Ascending aorta (tissue), 2 donors: ENCODE data around the gene MAGI1. TPM values are rescaled to one million over a fixed set of nuclear protein-coding genes. Genes with fewer than 3 reads are reported as not detected.

Experiments
- DNase-seq, 2 donors: peaks; one replicate each; pipeline ENCODE4 v3.0.0-alpha.2; 2019; ENCODE audit warnings: low spot score in 2 of 2
- H3K27ac ChIP-seq, 2 donors: fragments of 200-600 bp; sonication (generic); one replicate each; pipeline ENCODE4 v1.5.1; 2016 to 2017; ENCODE audit warnings: mild to moderate bottlenecking in 1 of 2
- H3K27me3 ChIP-seq: fragments of 200-600 bp; sonication (generic); one replicate; pipeline ENCODE4 v1.5.1; 2017
- H3K36me3 ChIP-seq, 2 donors: fragments of 200-600 bp; sonication (generic); one replicate each; pipeline ENCODE4 v1.5.1; 2016
- H3K4me1 ChIP-seq, 2 donors: fragments of 200-600 bp; sonication (generic); one replicate each; pipeline ENCODE4 v1.5.1; 2016 to 2017; ENCODE audit warnings: mild to moderate bottlenecking in 1 of 2
- H3K4me3 ChIP-seq, 2 donors: fragments of 200-600 bp; sonication (generic); one replicate each; pipeline ENCODE4 v1.5.1; 2016 to 2017; ENCODE audit warnings: mild to moderate bottlenecking in 1 of 2
- H3K9me3 ChIP-seq, 2 donors: fragments of 200-600 bp; sonication (generic); one replicate each; pipeline ENCODE4 v1.5.1; 2016
- CTCF ChIP-seq, 3 experiments: fragments of 200-600 bp in 2 of 3; fragments of 450-650 bp in 1 of 3; sonication (generic) in 2 of 3; IDR thresholded peaks; one replicate each; pipeline ENCODE4 v1.5.1; 2016 to 2019; ENCODE audit warnings: antibody characterized with exemption in 3 of 3, mild to moderate bottlenecking in 1 of 3, moderate library complexity in 1 of 3
- intact Hi-C: fragments of 100-400 bp; cut with DNase I; formaldehyde crosslinking; loops from one replicate; pipeline ENCODE4 v1.15.1; 2023
- total RNA-seq: library from RNA; depleted of rRNA; stranded (reverse); fragments of >200 nt; gene quantifications from one replicate; pipeline ENCODE4 v1.1.0, GENCODE V29; 2016

MAGI1 gene
- total RNA-seq, 1 donor from 2014 or later, result 28.4 TPM

DNA sequence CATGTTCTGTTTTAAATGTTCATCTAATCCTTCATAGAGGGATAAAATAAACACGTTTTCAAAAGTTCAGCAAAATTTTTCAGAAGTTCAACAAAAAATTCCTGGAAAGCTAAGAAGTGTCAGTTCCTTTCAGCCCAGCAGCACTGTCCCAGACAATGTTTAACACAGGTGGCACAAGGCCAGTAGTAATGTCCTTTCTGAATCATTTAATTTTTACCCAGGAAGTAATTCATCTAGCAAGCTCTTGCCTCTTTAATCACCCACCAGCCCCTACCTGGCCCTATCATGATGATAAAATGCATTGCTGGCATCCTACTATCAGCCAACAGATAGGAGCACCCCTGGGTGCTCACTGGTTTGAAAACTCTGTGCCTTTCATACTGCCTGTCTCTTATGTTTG, 723.8 kb downstream of the MAGI1 start:
- Histone ChIP-seq H3K27ac (no peak overlapping the region), H3K4me1 (no peaks in the 10 kb centered on the region), H3K9me3 (no peaks in the 10 kb centered on the region), H3K4me3 (no peak overlapping the region), H3K36me3 (no peaks in the 10 kb centered on the region), H3K27me3 (no peaks in the 10 kb centered on the region)
- no peak for DNase-seq
- intact Hi-C loops, result no loop called here
- TF ChIP-seq CTCF (IDR thresholded peaks at IDR 0.05), result no peak

DNA sequence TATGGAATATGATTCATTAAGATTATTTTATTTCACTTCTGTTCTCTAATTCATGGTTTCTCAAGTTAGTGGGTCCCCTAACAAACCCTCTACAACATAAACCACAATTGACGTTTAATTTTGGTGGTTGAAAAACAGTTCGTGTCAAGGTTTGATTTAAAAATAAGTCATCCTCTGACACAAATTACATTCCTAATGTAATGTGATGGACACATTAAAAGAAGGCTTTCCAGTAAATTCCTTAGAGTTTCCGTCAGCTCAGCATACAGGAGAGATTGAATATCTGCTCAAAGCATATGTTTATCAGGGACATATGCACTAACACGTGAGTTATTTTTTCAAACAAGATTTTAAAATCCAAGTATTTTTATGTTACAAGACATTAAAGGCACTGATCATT, 724.4 kb downstream of the MAGI1 start:
- Histone ChIP-seq H3K27me3 (no peaks in the 10 kb centered on the region), H3K27ac (no peak overlapping the region), H3K4me1 (no peaks in the 10 kb centered on the region), H3K36me3 (no peaks in the 10 kb centered on the region), H3K9me3 (no peaks in the 10 kb centered on the region), H3K4me3 (no peak overlapping the region)
- intact Hi-C loops, result no loop called here
- DNase-seq, result no peak
- TF ChIP-seq CTCF (IDR thresholded peaks at IDR 0.05), result no peak

DNA sequence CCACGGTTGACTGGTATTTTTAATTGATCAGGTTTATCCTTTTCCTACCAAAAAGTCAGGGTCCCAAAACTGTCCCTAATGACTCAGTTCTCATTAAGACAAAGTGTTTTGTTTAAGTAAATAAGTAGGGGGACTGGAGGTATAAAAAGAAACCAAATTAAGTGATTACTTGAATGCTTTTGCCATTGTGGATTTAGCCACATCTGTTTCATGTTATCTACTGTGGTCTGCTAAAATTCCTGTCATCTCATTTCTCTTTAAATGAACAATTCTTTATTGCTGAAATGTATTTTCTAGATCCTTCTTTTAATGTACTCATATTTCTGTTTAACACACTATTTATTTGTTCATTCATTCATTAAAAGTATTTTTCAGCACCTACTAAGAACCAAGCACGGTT, 725.1 kb downstream of the MAGI1 start:
- no peaks in the 10 kb centered on the region for H3K36me3 ChIP-seq
- H3K9me3 ChIP-seq, result no peaks in the 10 kb centered on the region
- no peak overlapping the region for H3K4me3 ChIP-seq
- intact Hi-C loops, result no loop called here
- DNase-seq, result no peak
- H3K4me1 ChIP-seq, result no peaks in the 10 kb centered on the region
- H3K27me3 ChIP-seq, result no peaks in the 10 kb centered on the region
- TF ChIP-seq CTCF (IDR thresholded peaks at IDR 0.05), result no peak
- H3K27ac ChIP-seq, result no peak overlapping the region

DNA sequence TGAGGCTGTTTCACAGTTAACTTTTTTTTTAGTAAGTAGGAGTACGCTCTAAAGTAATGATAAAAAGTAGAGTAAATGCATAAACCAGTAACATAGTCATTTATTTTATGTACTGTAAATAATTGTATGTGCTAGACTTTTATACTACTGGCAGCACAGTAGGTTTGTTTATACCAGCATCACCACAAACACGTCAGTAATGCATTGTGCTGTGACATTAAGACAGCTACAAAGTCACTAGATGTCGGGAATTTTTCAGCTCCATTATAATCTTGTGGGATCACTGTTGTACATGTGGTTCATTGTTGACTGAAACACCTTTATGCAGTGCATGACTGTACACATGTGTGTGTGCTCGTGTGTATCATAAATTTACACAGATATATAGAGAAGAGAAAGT, 732.9 kb downstream of the MAGI1 start:
- intact Hi-C loops, result no loop called here
- H3K27ac ChIP-seq, result no peak overlapping the region
- H3K4me1 ChIP-seq, result no peaks in the 10 kb centered on the region
- no peak for TF ChIP-seq CTCF (IDR thresholded peaks at IDR 0.05)
- H3K9me3 ChIP-seq, result no peaks in the 10 kb centered on the region
- no peak for DNase-seq
- no peaks in the 10 kb centered on the region for H3K36me3 ChIP-seq
- H3K27me3 ChIP-seq, result no peaks in the 10 kb centered on the region
- no peak overlapping the region for H3K4me3 ChIP-seq

Other genes with a start within 250 kb of the MAGI1 start
- 11.7 TPM for gene SLC25A26, start 182.1 kb upstream of the MAGI1 start, total RNA-seq